Measurements from ENCODE around the gene SWAP70. TPM values are rescaled to one million over a fixed set of nuclear protein-coding genes. Genes with fewer than 3 reads are reported as not detected.

Gene SWAP70
- total RNA-seq, 1 experiment from 2014 or later = 18.6 TPM

DNA sequence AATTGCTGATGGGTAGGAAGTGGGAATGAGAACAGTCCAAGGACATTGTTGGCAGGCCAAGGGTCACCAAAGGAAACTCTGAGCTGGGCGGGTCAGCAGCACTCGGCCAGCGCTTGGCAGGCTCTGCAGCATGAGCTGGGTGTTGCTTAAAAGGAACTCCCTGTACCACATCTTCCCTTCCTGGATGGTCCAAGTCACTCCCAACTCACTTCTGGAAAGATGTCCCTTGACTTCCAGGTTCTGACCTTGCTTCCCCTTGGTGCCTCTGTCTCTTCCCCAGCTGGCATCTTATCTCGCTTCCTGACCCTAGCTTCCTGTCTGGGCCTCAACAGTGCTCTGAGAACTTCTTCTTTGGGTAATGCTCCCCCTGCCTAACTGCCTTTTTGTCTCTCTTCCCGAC, 24.8 kb upstream of the SWAP70 start:
- CTCF ChIA-PET = no interaction called here
- no TSS peak for BruUV-seq (replicated peaks)
- no peak overlapping the region for H3K4me2 ChIP-seq

DNA sequence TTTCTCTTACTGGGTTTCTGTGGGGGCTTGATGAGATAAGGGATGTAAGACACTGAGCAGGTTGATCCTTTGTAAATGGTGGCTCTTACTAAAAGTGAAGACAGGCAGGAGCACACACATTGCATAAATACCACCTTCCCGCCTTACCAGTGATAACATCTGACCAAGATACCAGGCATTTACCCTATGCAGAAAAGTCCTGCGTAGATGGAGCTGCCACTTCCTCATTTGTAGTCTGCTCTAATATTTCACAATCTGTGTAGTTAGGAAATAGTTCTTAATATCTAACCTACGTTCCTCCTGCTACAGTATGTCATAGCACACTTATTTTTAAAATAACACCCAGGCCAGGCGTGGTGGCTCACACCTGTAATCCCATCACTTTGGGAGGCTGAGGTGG, 23.9 kb upstream of the SWAP70 start:
- Histone ChIP-seq H3K79me2 (ENCODE audit: low read depth) (no peaks in the 10 kb centered on the region), H3K4me3 (no peak overlapping the region), H3K27ac (no peak overlapping the region), H3K27me3 (ENCODE audit: insufficient read depth, low read depth) (no peaks in the 10 kb centered on the region), H3K9me3 (ENCODE audit: insufficient read depth, low read depth) (no peaks in the 10 kb centered on the region), H3K4me1 (replicated peaks; ENCODE audit: insufficient read depth) (no peaks in the 10 kb centered on the region), H3F3A (ENCODE audit: insufficient read depth, low read depth) (no peaks in the 10 kb centered on the region), H2AFZ (no peak overlapping the region), H3K9me2 (ENCODE audit: insufficient read depth) (no peaks in the 10 kb centered on the region), H4K20me1 (ENCODE audit: insufficient read depth) (no peaks in the 10 kb centered on the region), H3K4me2 (no peak overlapping the region), H3K36me3 (ENCODE audit: low read depth) (no peaks in the 10 kb centered on the region)
- intact Hi-C loops (cut with micrococcal nuclease; ENCODE audit: unreplicated experiment) = no loop called here
- BruUV-seq (replicated peaks) = no TSS peak
- TF ChIP-seq, protein P1, sequence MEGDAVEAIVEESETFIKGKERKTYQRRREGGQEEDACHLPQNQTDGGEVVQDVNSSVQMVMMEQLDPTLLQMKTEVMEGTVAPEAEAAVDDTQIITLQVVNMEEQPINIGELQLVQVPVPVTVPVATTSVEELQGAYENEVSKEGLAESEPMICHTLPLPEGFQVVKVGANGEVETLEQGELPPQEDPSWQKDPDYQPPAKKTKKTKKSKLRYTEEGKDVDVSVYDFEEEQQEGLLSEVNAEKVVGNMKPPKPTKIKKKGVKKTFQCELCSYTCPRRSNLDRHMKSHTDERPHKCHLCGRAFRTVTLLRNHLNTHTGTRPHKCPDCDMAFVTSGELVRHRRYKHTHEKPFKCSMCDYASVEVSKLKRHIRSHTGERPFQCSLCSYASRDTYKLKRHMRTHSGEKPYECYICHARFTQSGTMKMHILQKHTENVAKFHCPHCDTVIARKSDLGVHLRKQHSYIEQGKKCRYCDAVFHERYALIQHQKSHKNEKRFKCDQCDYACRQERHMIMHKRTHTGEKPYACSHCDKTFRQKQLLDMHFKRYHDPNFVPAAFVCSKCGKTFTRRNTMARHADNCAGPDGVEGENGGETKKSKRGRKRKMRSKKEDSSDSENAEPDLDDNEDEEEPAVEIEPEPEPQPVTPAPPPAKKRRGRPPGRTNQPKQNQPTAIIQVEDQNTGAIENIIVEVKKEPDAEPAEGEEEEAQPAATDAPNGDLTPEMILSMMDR (conservative IDR thresholded peaks at IDR 0.05) = no peak
- TF ChIP-seq EZH2 (IDR thresholded peaks at IDR 0.05; ENCODE audit: low read depth) = no peak
- ChIA-PET CTCF (no interaction called here), POLR2A (ENCODE audit: unreplicated experiment) (interaction anchor here (0.5 to 0.6 kb wide), 2 partner anchors 74 to 1011 kb away, joined by 3 to 4 read pairs; no protein-coding TSS in a partner anchor)
- DNase-seq = peak in 1 of 2 experiments; percentile 72

More for the DNA sequence above, 24.8 kb upstream of the SWAP70 start:
- no peak for DNase-seq
- Histone ChIP-seq H3K27ac (no peak overlapping the region), H3K36me3 (ENCODE audit: low read depth) (no peaks in the 10 kb centered on the region), H3K9me2 (ENCODE audit: insufficient read depth) (no peaks in the 10 kb centered on the region), H4K20me1 (ENCODE audit: insufficient read depth) (no peaks in the 10 kb centered on the region), H3K4me1 (replicated peaks; ENCODE audit: insufficient read depth) (no peaks in the 10 kb centered on the region), H3K9me3 (ENCODE audit: insufficient read depth, low read depth) (no peaks in the 10 kb centered on the region), H2AFZ (no peak overlapping the region), H3F3A (ENCODE audit: insufficient read depth, low read depth) (no peaks in the 10 kb centered on the region), H3K4me3 (no peak overlapping the region), H3K27me3 (ENCODE audit: insufficient read depth, low read depth) (no peaks in the 10 kb centered on the region), H3K79me2 (ENCODE audit: low read depth) (no peaks in the 10 kb centered on the region)
- no peak for TF ChIP-seq EZH2 (IDR thresholded peaks at IDR 0.05; ENCODE audit: low read depth)
- TF ChIP-seq, protein P1 (conservative IDR thresholded peaks at IDR 0.05) = no peak
- intact Hi-C loops (cut with micrococcal nuclease; ENCODE audit: unreplicated experiment) = no loop called here
- POLR2A ChIA-PET (ENCODE audit: unreplicated experiment) = no interaction called here

GRCh38 chr11:9642894-9643293, 21.0 kb upstream of the SWAP70 start:
- TF ChIP-seq EZH2 (IDR thresholded peaks at IDR 0.05; ENCODE audit: low read depth) = no peak
- TF ChIP-seq, protein P1 (conservative IDR thresholded peaks at IDR 0.05) = no peak
- ChIA-PET POLR2A (ENCODE audit: unreplicated experiment) (no interaction called here), CTCF (interaction anchor here (0.7 kb wide), 1 partner anchor 1197 kb away, joined by 3 read pairs; no protein-coding TSS in a partner anchor)
- Histone ChIP-seq H3K36me3 (ENCODE audit: low read depth) (no peaks in the 10 kb centered on the region), H3K27ac (no peak overlapping the region), H3K4me1 (replicated peaks; ENCODE audit: insufficient read depth) (no peaks in the 10 kb centered on the region), H2AFZ (no peak overlapping the region), H3K9me3 (ENCODE audit: insufficient read depth, low read depth) (no peaks in the 10 kb centered on the region), H3K9me2 (ENCODE audit: insufficient read depth) (no peaks in the 10 kb centered on the region), H3K79me2 (ENCODE audit: low read depth) (no peaks in the 10 kb centered on the region), H4K20me1 (ENCODE audit: insufficient read depth) (no peaks in the 10 kb centered on the region), H3K27me3 (ENCODE audit: insufficient read depth, low read depth) (no peaks in the 10 kb centered on the region), H3K4me2 (no peak overlapping the region), H3K4me3 (no peak overlapping the region), H3F3A (ENCODE audit: insufficient read depth, low read depth) (no peaks in the 10 kb centered on the region)
- intact Hi-C loops (cut with micrococcal nuclease; ENCODE audit: unreplicated experiment) = no loop called here
- no TSS peak for BruUV-seq (replicated peaks)
- no peak for DNase-seq

Measured in PC-9 (cell line).